Head of caudate nucleus (tissue), 42 donors: Measurements from ENCODE around the gene DLGAP5.

Experiments used
- DNase-seq, 42 donors: peaks; one replicate each; pipeline versions ENCODE4 v3.0.0 to v3.0.0-alpha.2; 2020 to 2021; ENCODE audit warnings: mixed read lengths in 7 of 42
- intact Hi-C: fragments of 100-400 bp; cut with DNase I; formaldehyde crosslinking; loops from one replicate; pipeline ENCODE4 v1.15.0; 2022

DLGAP5 gene

GRCh38 chr14:55190906-55191202 is 531 bp downstream of the DLGAP5 start:
- intact Hi-C loops: no loop called here

GRCh38 chr14:55188686-55189295 is 2.6 kb downstream of the DLGAP5 start:
- intact Hi-C loops: no loop called here
- no peak for DNase-seq

More at GRCh38 chr14:55190906-55191202, 531 bp downstream of the DLGAP5 start:
- DNase-seq: no peak

GRCh38 chr14:55180434-55180833 is 11.0 kb downstream of the DLGAP5 start:
- DNase-seq: no peak
- intact Hi-C loops: no loop called here

GRCh38 chr14:55180006-55180405 is 11.4 kb downstream of the DLGAP5 start:
- intact Hi-C loops: no loop called here

GRCh38 chr14:55170526-55170925 is 20.9 kb downstream of the DLGAP5 start:
- intact Hi-C loops: no loop called here
- no peak for DNase-seq

More at GRCh38 chr14:55180006-55180405, 11.4 kb downstream of the DLGAP5 start:
- no peak for DNase-seq

GRCh38 chr14:55160989-55161388 is 30.4 kb downstream of the DLGAP5 start:
- no peak for DNase-seq
- intact Hi-C loops: loop anchor here (5.0 kb wide), 1 partner anchor 69 kb away; no protein-coding TSS in a partner anchor

GRCh38 chr14:55158412-55158811 is 33.0 kb downstream of the DLGAP5 start:
- no peak for DNase-seq
- intact Hi-C loops: no loop called here

- intact Hi-C loops: no loop called here
- no peak for DNase-seq
Observed at GRCh38 chr14:55157080-55157479, 34.3 kb downstream of the DLGAP5 start.

- intact Hi-C loops: no loop called here
- DNase-seq: no peak
Observed at GRCh38 chr14:55153951-55154350, 37.4 kb downstream of the DLGAP5 start.

GRCh38 chr14:55152052-55152753 is 39.2 kb downstream of the DLGAP5 start:
- no peak for DNase-seq
- intact Hi-C loops: no loop called here

GRCh38 chr14:55151601-55152000 is 39.8 kb downstream of the DLGAP5 start:
- intact Hi-C loops: no loop called here
- DNase-seq: no peak

- DNase-seq: no peak
- intact Hi-C loops: no loop called here
Observed at GRCh38 chr14:55146425-55146824, 45.0 kb downstream of the DLGAP5 start.

- no peak for DNase-seq
- intact Hi-C loops: no loop called here
Observed at GRCh38 chr14:55142466-55142865, 48.9 kb downstream of the DLGAP5 start.

- intact Hi-C loops: no loop called here
- no peak for DNase-seq
Observed at GRCh38 chr14:55141825-55142224, 49.6 kb downstream of the DLGAP5 start.

GRCh38 chr14:55139696-55140509 is 51.5 kb downstream of the DLGAP5 start:
- no peak for DNase-seq
- intact Hi-C loops: no loop called here

- intact Hi-C loops: no loop called here
- DNase-seq: no peak
Observed at GRCh38 chr14:55139141-55139540, 52.2 kb downstream of the DLGAP5 start.

- intact Hi-C loops: no loop called here
Observed at GRCh38 chr14:55138091-55138490, 53.3 kb downstream of the DLGAP5 start.

GRCh38 chr14:55136885-55137786 is 54.2 kb downstream of the DLGAP5 start:
- peak; percentile 40 to 88 (median 68) for DNase-seq
- intact Hi-C loops: no loop called here

More at GRCh38 chr14:55138091-55138490, 53.3 kb downstream of the DLGAP5 start:
- no peak for DNase-seq

- no peak for DNase-seq
- intact Hi-C loops: no loop called here
Observed at GRCh38 chr14:55136241-55136640, 55.1 kb downstream of the DLGAP5 start.
